ENCODE results near the gene ZNF587. TPM values are rescaled to one million over a fixed set of nuclear protein-coding genes. Genes with fewer than 3 reads are reported as not detected.
"Not testable (repeated sequence)": the region's sequence is repeated elsewhere in the genome, so short reads cannot be mapped to it uniquely, and the experiment has no call there.

ZNF587 gene
- total RNA-seq, 4 donors from 2014 or later = 21.0 to 34.8 (median 28.3) TPM

DNA sequence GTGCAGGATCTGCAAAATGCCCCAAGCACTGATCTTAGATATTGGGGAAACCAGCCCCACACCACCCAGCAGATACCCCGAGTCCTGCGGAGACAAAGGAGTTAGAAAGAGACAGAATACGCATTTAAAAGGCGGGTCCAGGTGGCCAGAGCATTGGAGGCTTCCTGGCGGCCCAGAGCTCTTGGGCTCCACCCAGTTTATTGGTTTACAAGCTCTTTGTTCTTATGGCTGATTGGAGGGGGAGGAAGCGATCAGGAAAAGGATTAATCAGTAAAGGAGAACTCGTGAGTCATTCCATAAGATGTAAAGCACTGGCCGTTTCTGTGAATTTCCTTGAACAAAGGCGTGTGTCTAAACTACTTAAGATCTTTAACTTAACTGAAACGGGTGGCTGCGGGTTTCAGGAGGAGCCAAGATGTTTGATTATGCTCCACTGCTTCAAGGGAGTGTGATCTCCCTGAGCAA lies 926 bp downstream of the ZNF587 start:
- H3K4me3 ChIP-seq = peak overlapping the region; percentile 42 to 60 (median 51)
- no peaks in the 10 kb centered on the region for H3K27me3 ChIP-seq
- peaks cover 0 to 58% (median 0%) of the 10 kb centered on the region in 3 donors for H3K36me3 ChIP-seq
- 4 to 12% methylated on average over 11 of the region's 11 CpGs for WGBS, 2 donors
- TF ChIP-seq POLR2A (IDR thresholded peaks at IDR 0.05) (no peak), EP300 (IDR thresholded peaks at IDR 0.05) (no peak)
- TF ChIP-seq, protein P1, sequence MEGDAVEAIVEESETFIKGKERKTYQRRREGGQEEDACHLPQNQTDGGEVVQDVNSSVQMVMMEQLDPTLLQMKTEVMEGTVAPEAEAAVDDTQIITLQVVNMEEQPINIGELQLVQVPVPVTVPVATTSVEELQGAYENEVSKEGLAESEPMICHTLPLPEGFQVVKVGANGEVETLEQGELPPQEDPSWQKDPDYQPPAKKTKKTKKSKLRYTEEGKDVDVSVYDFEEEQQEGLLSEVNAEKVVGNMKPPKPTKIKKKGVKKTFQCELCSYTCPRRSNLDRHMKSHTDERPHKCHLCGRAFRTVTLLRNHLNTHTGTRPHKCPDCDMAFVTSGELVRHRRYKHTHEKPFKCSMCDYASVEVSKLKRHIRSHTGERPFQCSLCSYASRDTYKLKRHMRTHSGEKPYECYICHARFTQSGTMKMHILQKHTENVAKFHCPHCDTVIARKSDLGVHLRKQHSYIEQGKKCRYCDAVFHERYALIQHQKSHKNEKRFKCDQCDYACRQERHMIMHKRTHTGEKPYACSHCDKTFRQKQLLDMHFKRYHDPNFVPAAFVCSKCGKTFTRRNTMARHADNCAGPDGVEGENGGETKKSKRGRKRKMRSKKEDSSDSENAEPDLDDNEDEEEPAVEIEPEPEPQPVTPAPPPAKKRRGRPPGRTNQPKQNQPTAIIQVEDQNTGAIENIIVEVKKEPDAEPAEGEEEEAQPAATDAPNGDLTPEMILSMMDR (IDR thresholded peaks at IDR 0.05) = no peak
- no peak for DNase-seq (ENCODE audit: low spot score in 2 of 2)
- peaks cover 0 to 68% (median 3%) of the 10 kb centered on the region in 4 donors for H3K9me3 ChIP-seq
- peaks cover 0 to 10% (median 3%) of the 10 kb centered on the region in 4 donors for H3K4me1 ChIP-seq
- H3K27ac ChIP-seq = peak overlapping the region in 1 of 4 donors; percentile 81

DNA sequence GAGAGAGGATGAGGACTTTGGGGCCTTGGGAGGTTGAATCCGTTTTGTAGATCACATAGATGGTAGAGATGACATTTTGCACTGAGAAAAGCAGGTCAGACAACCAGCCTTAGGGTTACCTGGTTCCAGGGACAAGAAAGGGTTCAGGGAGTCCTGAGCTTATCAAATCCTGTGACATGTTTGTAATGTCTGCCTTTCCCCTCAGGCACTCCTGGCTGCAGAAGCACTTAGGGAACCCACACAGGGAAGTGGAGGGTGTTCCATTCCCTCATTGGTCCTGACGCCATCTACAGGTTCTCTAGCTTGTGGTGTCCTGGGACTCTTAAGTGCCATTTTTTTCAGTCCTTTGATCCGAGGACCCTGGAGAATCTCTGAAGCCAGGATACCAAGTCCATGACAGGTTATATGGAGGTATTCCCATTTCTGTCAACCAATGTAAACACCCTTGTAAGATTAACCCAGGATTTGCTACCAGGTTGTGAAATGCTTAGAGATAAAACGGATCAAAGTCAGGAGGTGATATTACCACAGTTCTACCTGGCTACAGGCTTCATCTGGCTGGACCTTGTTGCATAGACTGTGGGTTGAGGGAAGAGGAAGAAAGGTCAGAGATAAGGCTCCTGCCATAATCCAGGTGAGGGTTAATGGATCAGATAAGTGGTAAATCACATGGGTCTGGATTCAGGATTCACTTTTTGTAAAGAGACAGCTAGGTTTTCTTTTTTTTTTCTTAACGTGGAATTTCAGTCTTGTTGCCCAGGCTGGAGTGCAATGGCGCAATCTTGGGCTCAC lies 2.3 kb downstream of the ZNF587 start:
- H3K27me3 ChIP-seq; DNase-seq (ENCODE audit: low spot score in 2 of 2); H3K4me3 ChIP-seq; H3K4me1 ChIP-seq; H3K27ac ChIP-seq: not testable (repeated sequence)
- 87 to 91% methylated on average over 3 to 5 of the region's 6 CpGs for WGBS, 2 donors
- H3K36me3 ChIP-seq = peaks cover 0 to 59% (median 7%) of the 10 kb centered on the region in 3 donors
- peaks cover 0 to 66% (median 4%) of the 10 kb centered on the region in 4 donors for H3K9me3 ChIP-seq

DNA sequence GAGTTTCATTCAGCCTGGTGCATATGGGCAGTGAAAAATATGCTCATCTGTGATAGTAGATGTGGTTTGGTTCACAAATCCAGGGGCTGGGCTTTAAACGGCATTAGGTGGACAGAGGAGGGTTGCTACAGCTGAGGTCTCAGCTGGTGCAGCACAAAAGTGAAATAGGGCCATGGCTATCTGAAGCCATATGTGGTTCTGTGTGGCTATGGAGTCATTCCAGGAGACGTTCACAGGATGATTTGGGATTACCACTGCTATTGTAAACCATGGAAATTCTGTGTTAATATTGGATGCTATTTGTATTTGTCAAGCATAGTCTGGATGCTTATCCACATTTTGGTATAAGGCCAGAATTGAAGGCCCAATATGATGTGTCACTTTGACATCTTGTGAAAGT lies 4.5 kb downstream of the ZNF587 start:
- peaks cover 0 to 79% (median 17%) of the 10 kb centered on the region in 3 donors for H3K36me3 ChIP-seq
- H3K27ac ChIP-seq; H3K27me3 ChIP-seq; H3K4me1 ChIP-seq; DNase-seq (ENCODE audit: low spot score in 2 of 2); H3K4me3 ChIP-seq: not testable (repeated sequence)
- H3K9me3 ChIP-seq = peaks cover 0 to 72% (median 10%) of the 10 kb centered on the region in 4 donors
- WGBS, 2 donors = 81 to 92% methylated on average over 2 of the region's 2 CpGs

DNA sequence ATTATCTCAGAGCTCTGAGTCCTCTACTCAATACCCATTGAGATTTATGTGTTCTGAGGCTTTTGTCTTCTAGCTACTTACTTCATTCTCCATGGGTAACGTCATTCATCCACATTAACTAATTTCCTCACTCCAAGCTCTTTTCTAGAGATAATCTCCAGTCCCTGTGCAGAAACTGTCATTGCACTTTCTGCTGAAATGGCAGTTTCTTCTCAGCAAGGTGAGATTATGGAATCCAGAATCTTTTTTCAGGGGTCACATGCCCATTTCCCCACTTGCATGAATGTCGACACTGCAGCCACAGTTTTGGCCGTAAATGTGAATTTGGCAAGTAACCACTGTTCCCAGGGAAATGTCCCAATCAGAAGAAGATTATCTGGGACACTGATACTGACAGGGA lies 12.7 kb downstream of the ZNF587 start:
- not testable (repeated sequence) for H3K4me1 ChIP-seq; H3K27ac ChIP-seq; H3K4me3 ChIP-seq; DNase-seq (ENCODE audit: low spot score in 2 of 2); H3K27me3 ChIP-seq
- Histone ChIP-seq H3K36me3 (peaks cover 14 to 99% (median 70%) of the 10 kb centered on the region in 3 donors), H3K9me3 (peaks cover 0 to 93% (median 30%) of the 10 kb centered on the region in 4 donors)
- WGBS, 2 donors = 91 to 98% methylated on average over 3 of the region's 3 CpGs

DNA sequence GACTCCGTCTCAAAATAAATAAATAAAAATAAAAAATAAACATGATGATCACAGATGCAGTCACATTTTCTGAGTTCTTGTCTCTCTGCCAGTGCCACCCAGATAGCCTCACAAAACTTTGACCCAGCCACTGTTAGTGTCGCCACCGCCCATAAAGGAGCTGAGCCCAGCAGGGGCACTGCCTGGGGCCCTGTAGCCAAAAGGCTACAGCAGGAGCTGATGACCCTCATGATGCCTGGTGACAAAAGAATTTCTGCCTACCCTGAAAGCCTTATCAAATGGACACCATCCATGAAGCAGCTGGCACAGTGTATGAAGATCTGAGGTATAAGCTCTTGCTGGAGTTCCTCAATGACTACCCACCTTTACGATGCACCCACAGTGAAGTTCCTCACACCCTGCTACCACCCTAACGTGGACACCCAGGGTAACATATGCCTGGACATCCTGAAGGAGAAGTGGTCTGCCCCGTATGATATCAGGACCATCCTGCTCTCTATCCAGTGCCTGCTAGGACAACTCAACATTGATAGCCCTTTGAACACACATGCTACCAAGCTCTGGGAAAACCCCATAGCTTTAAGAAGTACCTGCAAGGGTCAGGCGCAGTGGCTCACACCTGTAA lies 18.3 kb downstream of the ZNF587 start:
- TF ChIP-seq, protein P1 (IDR thresholded peaks at IDR 0.05) = no peak
- TF ChIP-seq EP300 (IDR thresholded peaks at IDR 0.05) = no peak
- no peak for TF ChIP-seq POLR2A (IDR thresholded peaks at IDR 0.05)
- H3K27ac ChIP-seq = no peak overlapping the region
- H3K4me3 ChIP-seq = no peak overlapping the region
- no peak for DNase-seq (ENCODE audit: low spot score in 2 of 2)
- no peaks in the 10 kb centered on the region for H3K4me1 ChIP-seq
- H3K36me3 ChIP-seq = peaks cover 8 to 62% (median 40%) of the 10 kb centered on the region in 3 donors
- peaks cover 0 to 98% (median 38%) of the 10 kb centered on the region in 4 donors for H3K9me3 ChIP-seq
- H3K27me3 ChIP-seq = no peaks in the 10 kb centered on the region
- WGBS, 2 donors = 93 to 95% methylated on average over 7 of the region's 7 CpGs

DNA sequence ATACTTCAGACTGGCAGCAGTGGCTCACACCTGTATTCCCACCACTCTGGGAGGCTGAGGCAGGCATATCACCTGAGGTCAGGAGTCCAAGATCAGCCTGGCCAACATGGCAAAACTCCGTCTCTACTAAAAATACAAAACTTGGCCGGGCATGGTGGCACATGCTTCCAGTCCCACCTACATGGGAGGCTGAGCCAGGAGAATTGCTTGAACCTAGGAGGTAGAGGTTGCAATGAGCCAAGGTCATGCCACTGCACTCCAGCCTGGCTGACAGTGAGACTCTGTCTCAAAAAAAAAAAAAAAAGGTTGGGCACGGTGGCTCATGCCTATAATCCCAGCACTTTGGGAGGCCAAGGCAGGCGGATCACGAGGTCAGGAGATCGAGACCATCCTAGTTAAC lies 20.0 kb downstream of the ZNF587 start:
- not testable (repeated sequence) for H3K4me3 ChIP-seq; H3K27me3 ChIP-seq; H3K4me1 ChIP-seq; H3K27ac ChIP-seq; DNase-seq (ENCODE audit: low spot score in 2 of 2)
- H3K9me3 ChIP-seq = peaks cover 3 to 100% (median 42%) of the 10 kb centered on the region in 4 donors
- H3K36me3 ChIP-seq = peaks cover 0 to 60% (median 30%) of the 10 kb centered on the region in 3 donors
- WGBS, 2 donors = 95 to 98% methylated on average over 6 of the region's 6 CpGs

DNA sequence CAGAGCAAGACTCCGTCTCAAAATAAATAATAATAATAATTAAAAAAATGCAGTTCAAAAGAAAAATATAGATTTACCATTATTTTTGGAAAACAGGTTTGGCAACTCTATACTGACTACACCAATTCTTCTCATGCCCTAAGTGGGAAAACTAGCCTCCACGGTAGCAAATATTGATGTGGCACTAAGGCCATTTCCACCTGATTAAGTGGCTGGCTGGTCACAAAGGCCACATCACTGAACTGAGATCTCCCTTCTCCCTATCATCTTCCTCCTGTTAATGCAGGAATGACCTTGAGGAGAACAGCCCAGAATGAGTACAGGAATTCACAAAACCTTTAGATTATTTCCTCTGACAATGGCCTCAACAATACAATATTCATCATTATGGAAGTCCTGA lies 20.6 kb downstream of the ZNF587 start:
- Histone ChIP-seq H3K36me3 (peaks cover 0 to 57% (median 24%) of the 10 kb centered on the region in 3 donors), H3K4me3 (no peak overlapping the region), H3K4me1 (no peaks in the 10 kb centered on the region), H3K27ac (no peak overlapping the region), H3K9me3 (peaks cover 3 to 97% (median 41%) of the 10 kb centered on the region in 4 donors), H3K27me3 (no peaks in the 10 kb centered on the region)
- TF ChIP-seq POLR2A (IDR thresholded peaks at IDR 0.05) (no peak), EP300 (IDR thresholded peaks at IDR 0.05) (no peak)
- TF ChIP-seq, protein P1 (IDR thresholded peaks at IDR 0.05) = no peak
- 93 to 98% methylated on average over 2 of the region's 2 CpGs for WGBS, 2 donors
- no peak for DNase-seq (ENCODE audit: low spot score in 2 of 2)

Data from tibial nerve (tissue), 4 donors.